Measurements from ENCODE around the gene DCAF16.

Gene DCAF16

DNA sequence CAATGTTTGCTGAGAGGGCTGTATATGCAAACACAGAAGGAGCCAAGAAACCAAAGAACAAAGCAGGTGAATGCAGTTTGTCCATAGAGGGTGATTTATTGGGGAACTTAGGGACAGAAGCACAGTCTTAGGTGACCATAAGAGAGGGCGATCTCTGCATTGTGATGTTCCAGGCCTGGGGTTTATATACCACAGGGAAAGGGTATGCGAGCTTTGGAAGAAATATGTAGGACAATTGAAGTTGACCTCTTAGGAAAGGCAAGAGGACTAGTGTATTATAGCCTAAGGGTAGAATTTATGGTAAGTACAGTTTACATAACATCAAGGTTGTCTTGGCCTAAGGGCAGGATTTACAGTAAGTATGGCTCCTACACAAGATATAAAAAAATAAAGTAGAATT is 56.9 kb downstream of the DCAF16 start:
- TF ChIP-seq, protein P1, sequence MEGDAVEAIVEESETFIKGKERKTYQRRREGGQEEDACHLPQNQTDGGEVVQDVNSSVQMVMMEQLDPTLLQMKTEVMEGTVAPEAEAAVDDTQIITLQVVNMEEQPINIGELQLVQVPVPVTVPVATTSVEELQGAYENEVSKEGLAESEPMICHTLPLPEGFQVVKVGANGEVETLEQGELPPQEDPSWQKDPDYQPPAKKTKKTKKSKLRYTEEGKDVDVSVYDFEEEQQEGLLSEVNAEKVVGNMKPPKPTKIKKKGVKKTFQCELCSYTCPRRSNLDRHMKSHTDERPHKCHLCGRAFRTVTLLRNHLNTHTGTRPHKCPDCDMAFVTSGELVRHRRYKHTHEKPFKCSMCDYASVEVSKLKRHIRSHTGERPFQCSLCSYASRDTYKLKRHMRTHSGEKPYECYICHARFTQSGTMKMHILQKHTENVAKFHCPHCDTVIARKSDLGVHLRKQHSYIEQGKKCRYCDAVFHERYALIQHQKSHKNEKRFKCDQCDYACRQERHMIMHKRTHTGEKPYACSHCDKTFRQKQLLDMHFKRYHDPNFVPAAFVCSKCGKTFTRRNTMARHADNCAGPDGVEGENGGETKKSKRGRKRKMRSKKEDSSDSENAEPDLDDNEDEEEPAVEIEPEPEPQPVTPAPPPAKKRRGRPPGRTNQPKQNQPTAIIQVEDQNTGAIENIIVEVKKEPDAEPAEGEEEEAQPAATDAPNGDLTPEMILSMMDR (IDR thresholded peaks at IDR 0.05; ENCODE audit: low read depth, low read length), result no peak
- no peak overlapping the region for H3K4me3 ChIP-seq (replicated peaks in 1 of 2; ENCODE audit: low read depth in 2 of 2, low read length in 2 of 2)
- DNase-seq (ENCODE audit: low read depth in 2 of 2), result no peak
